GM23338 (cell line): ENCODE measurements around the gene MYLK2. TPM values are rescaled to one million over a fixed set of nuclear protein-coding genes. Genes with fewer than 3 reads are reported as not detected.

Experiments
- ATAC-seq: fragments of 200-7000 bp; cut with Tn5 transposase; 3 replicates; pipeline ENCODE4 v1.9.1; 2020
- DNase-seq: peaks from one replicate; pipeline ENCODE4 v3.0.0-alpha.2; 2015; ENCODE audit warnings: low spot score
- H2AFZ ChIP-seq: fragments of 200-600 bp; sonication (generic); 2 replicates; pipeline ENCODE4 v1.8.0; 2016; ENCODE audit warnings: antibody characterized with exemption, mild to moderate bottlenecking, moderate library complexity
- H3F3A ChIP-seq: fragments of 200-600 bp; sonication (generic); replicated peaks from 2 replicates; pipeline ENCODE4 v1.8.0; 2017; ENCODE audit warnings: antibody characterized with exemption, mixed run types, low read depth
- H3K27ac ChIP-seq: fragments of 200-600 bp; sonication (generic); 2 replicates; pipeline ENCODE4 v1.6.1; 2016; ENCODE audit warnings: low read depth
- H3K27me3 ChIP-seq: fragments of 200-600 bp; sonication (generic); 2 replicates; pipeline ENCODE4 v1.8.0; 2016; ENCODE audit warnings: mild to moderate bottlenecking, mixed run types, moderate library complexity; ENCODE audit not compliant: insufficient read depth
- H3K36me3 ChIP-seq: fragments of 200-600 bp; sonication (generic); 2 replicates; pipeline ENCODE4 v1.8.0; 2016; ENCODE audit warnings: mild to moderate bottlenecking; ENCODE audit not compliant: insufficient read depth
- H3K4me1 ChIP-seq: fragments of 200-600 bp; sonication (generic); 2 replicates; pipeline ENCODE4 v1.8.0; 2016; ENCODE audit warnings: mild to moderate bottlenecking, moderate library complexity; ENCODE audit not compliant: insufficient read depth
- H3K4me2 ChIP-seq: fragments of 200-600 bp; sonication (generic); 2 replicates; pipeline ENCODE4 v1.7.1; 2017; ENCODE audit warnings: mixed run types
- H3K4me3 ChIP-seq: fragments of 200-600 bp; sonication (generic); 2 replicates; pipeline ENCODE4 v1.6.1; 2016; ENCODE audit warnings: mixed run types
- H3K79me2 ChIP-seq: fragments of 200-600 bp; sonication (generic); replicated peaks from 2 replicates; pipeline ENCODE4 v1.8.0; 2017; ENCODE audit warnings: mild to moderate bottlenecking; ENCODE audit not compliant: insufficient read depth
- H3K9me2 ChIP-seq: fragments of 200-600 bp; sonication (generic); 2 replicates; pipeline ENCODE4 v1.8.0; 2017; ENCODE audit not compliant: insufficient read depth
- H4K20me1 ChIP-seq: fragments of 200-600 bp; sonication (generic); replicated peaks from 2 replicates; pipeline ENCODE4 v1.8.0; 2017; ENCODE audit warnings: mild to moderate bottlenecking; ENCODE audit not compliant: insufficient read depth
- H3K27ac Mint-ChIP-seq: 2 replicates; pipeline ENCODE4 v1.8.0; 2020; ENCODE audit warnings: inconsistent platforms, mild to moderate bottlenecking, moderate library complexity, mixed read lengths
- H3K27me3 Mint-ChIP-seq: 3 replicates; pipeline ENCODE4 v1.8.0; 2022; ENCODE audit warnings: low read depth, mild to moderate bottlenecking, moderate library complexity, mixed read lengths, inconsistent platforms; ENCODE audit not compliant: insufficient read depth, poor library complexity
- H3K36me3 Mint-ChIP-seq: 3 replicates; pipeline ENCODE4 v1.8.0; 2021; ENCODE audit warnings: low read depth, mild to moderate bottlenecking, inconsistent platforms, moderate library complexity, mixed read lengths
- H3K4me1 Mint-ChIP-seq: 3 replicates; pipeline ENCODE4 v1.8.0; 2020; ENCODE audit warnings: mild to moderate bottlenecking, inconsistent platforms, mixed read lengths
- H3K4me3 Mint-ChIP-seq: 3 replicates; pipeline ENCODE4 v1.8.0; 2021; ENCODE audit warnings: moderate library complexity, mild to moderate bottlenecking, inconsistent platforms, mixed read lengths
- H3K9me3 Mint-ChIP-seq: 3 replicates; pipeline ENCODE4 v1.8.0; 2020; ENCODE audit warnings: moderate library complexity, mild to moderate bottlenecking, inconsistent platforms, mixed read lengths
- CREB1 ChIP-seq: fragments of 250-450 bp; sonication (Bioruptor Pico); IDR thresholded peaks from 2 replicates; pipeline ENCODE4 v1.5.0; 2020; ENCODE audit warnings: low read depth, mild to moderate bottlenecking, moderate library complexity
- CTCF ChIP-seq, 2 experiments: fragments of 200-600 bp in 1 of 2; sonication (generic) in 1 of 2; conservative IDR thresholded peaks; 2 replicates each; pipeline versions ENCODE4 v1.5.1 to v1.6.1; 2016 to 2017; ENCODE audit warnings: antibody characterized with exemption in 2 of 2, low read depth in 2 of 2, mild to moderate bottlenecking in 2 of 2, moderate library complexity in 1 of 2
- EZH2phosphoT487 ChIP-seq: fragments of 200-600 bp; sonication (generic); IDR thresholded peaks from one replicate; pipeline ENCODE4 v1.8.1; 2018; ENCODE audit warnings: antibody characterized with exemption; ENCODE audit not compliant: unreplicated experiment
- JUNB ChIP-seq: IDR thresholded peaks from one replicate; pipeline ENCODE4 v1.6.1; 2016; ENCODE audit warnings: antibody characterized with exemption; ENCODE audit not compliant: unreplicated experiment
- NANOG ChIP-seq: IDR thresholded peaks from 2 replicates; pipeline ENCODE4 v1.6.1; 2016; ENCODE audit warnings: antibody characterized with exemption, borderline replicate concordance
- REST ChIP-seq: IDR thresholded peaks from one replicate; pipeline ENCODE4 v1.6.1; 2018; ENCODE audit warnings: antibody characterized with exemption; ENCODE audit not compliant: unreplicated experiment
- STAT1 ChIP-seq: IDR thresholded peaks from one replicate; pipeline ENCODE4 v1.6.1; 2016; ENCODE audit warnings: antibody characterized with exemption; ENCODE audit not compliant: unreplicated experiment
- ZNF462 ChIP-seq: fragments of 250-450 bp; sonication (Bioruptor Pico); IDR thresholded peaks from 2 replicates; pipeline ENCODE4 v1.5.0; 2020; ENCODE audit warnings: mild to moderate bottlenecking, moderate library complexity
- polyA plus RNA-seq: library from polyadenylated mRNA; unstranded; fragments of >200 nt; fragmentation: Nextera tagmentation; extraction: Ambion mirVana; gene quantifications from 2 replicates; pipeline ENCODE4 v1.2.1, GENCODE V29; 2016
- total RNA-seq: library from RNA; depleted of rRNA; stranded (reverse); fragments of >200 nt; shearing (Covaris generic); gene quantifications from 2 replicates; pipeline ENCODE4 v1.2.3, GENCODE V29; 2014
- TF ChIP-seq, protein P1 (sequence below): IDR thresholded peaks from 2 replicates; pipeline ENCODE4 v1.6.1; 2016; ENCODE audit warnings: antibody characterized with exemption

MYLK2 gene
- total and polyA plus RNA-seq, 2 experiments from 2014 or later, result 0.21 to 0.28 TPM

- ATAC-seq (no peak), DNase-seq (no peak)
- Histone ChIP-seq H4K20me1 (no peaks in the 10 kb centered on the region; the same call in 1 of the 2 replicates), H3K27me3 (peaks cover 55% of the 10 kb centered on the region), H3K36me3 (no peaks in the 10 kb centered on the region), H3K27ac (no peak overlapping the region), H3K4me2 (no peak overlapping the region), H3F3A (peaks cover 4% of the 10 kb centered on the region; the same call in 1 of the 2 replicates), H3K4me1 (peaks cover 14% of the 10 kb centered on the region; the same call in 1 of the 2 replicates), H2AFZ (no peak overlapping the region), H3K4me3 (no peak overlapping the region), H3K79me2 (no peaks in the 10 kb centered on the region), H3K9me2 (no peaks in the 10 kb centered on the region)
- no peak overlapping the region for H3K4me3 Mint-ChIP-seq
- TF ChIP-seq, protein P1, sequence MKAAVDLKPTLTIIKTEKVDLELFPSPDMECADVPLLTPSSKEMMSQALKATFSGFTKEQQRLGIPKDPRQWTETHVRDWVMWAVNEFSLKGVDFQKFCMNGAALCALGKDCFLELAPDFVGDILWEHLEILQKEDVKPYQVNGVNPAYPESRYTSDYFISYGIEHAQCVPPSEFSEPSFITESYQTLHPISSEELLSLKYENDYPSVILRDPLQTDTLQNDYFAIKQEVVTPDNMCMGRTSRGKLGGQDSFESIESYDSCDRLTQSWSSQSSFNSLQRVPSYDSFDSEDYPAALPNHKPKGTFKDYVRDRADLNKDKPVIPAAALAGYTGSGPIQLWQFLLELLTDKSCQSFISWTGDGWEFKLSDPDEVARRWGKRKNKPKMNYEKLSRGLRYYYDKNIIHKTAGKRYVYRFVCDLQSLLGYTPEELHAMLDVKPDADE, result no peak
- TF ChIP-seq NANOG (no peak), CTCF (conservative IDR thresholded peaks at IDR 0.05; ENCODE audit: low read depth in 2 of 2) (no peak), STAT1 (no peak), JUNB (no peak)
- peaks cover 35% of the 10 kb centered on the region for H3K27me3 Mint-ChIP-seq
- H3K9me3 Mint-ChIP-seq, result peaks cover 24% of the 10 kb centered on the region
- peaks cover 9% of the 10 kb centered on the region; the same call in 2 of the 3 replicates for H3K4me1 Mint-ChIP-seq
- H3K36me3 Mint-ChIP-seq, result no peaks in the 10 kb centered on the region; the same call in 2 of the 3 replicates
- no peak overlapping the region for H3K27ac Mint-ChIP-seq
Observed at GRCh38 chr20:31872406-31872805, 53.2 kb downstream of the MYLK2 start.

DNA sequence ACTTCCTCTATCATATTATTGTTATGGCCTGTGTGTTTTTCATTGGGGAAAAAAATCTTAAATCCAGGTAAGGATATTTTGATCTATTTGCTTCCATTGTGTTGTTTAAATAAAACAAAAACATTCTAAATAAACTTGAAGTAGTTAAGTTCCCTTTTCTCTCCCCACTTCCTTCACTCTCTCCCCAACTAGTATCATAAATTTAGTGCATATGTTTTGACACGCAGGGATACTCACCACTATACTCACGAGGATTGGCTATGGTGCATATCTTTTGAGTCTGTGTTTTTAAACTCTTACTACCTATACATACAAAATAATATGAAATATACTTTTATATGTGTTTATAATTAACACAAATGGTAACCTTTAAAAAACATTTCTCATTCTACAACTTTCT is 56.5 kb downstream of the MYLK2 start:
- peaks cover 14% of the 10 kb centered on the region for H3K9me3 Mint-ChIP-seq
- peaks cover 33% of the 10 kb centered on the region for H3K27me3 ChIP-seq
- ATAC-seq (no peak), DNase-seq (no peak)
- peaks cover 6% of the 10 kb centered on the region; the same call in 1 of the 2 replicates for H3F3A ChIP-seq
- no peak overlapping the region for H3K27ac Mint-ChIP-seq
- H3K4me3 ChIP-seq, result no peak overlapping the region
- H3K4me1 Mint-ChIP-seq, result peaks cover 3% of the 10 kb centered on the region; the same call in 2 of the 3 replicates
- peaks cover 23% of the 10 kb centered on the region for H3K27me3 Mint-ChIP-seq
- H4K20me1 ChIP-seq, result no peaks in the 10 kb centered on the region
- H3K4me3 Mint-ChIP-seq, result no peak overlapping the region
- no peaks in the 10 kb centered on the region for H3K9me2 ChIP-seq
- no peak overlapping the region for H2AFZ ChIP-seq
- no peak overlapping the region for H3K27ac ChIP-seq
- no peaks in the 10 kb centered on the region; the same call in 2 of the 3 replicates for H3K36me3 Mint-ChIP-seq
- no peaks in the 10 kb centered on the region for H3K79me2 ChIP-seq
- H3K36me3 ChIP-seq, result no peaks in the 10 kb centered on the region
- H3K4me1 ChIP-seq, result 0 out of 2 replicates have a peak, but pooled peaks cover 3% of the 10 kb centered on the region
- no peak overlapping the region for H3K4me2 ChIP-seq
- TF ChIP-seq JUNB (no peak), EZH2phosphoT487 (no peak), STAT1 (no peak), ZNF462 (CRISPR knock-in tag) (no peak), NANOG (no peak), CREB1 (no peak), REST (no peak)
